ENCODE results near the gene IL31RA.

Gene IL31RA

DNA sequence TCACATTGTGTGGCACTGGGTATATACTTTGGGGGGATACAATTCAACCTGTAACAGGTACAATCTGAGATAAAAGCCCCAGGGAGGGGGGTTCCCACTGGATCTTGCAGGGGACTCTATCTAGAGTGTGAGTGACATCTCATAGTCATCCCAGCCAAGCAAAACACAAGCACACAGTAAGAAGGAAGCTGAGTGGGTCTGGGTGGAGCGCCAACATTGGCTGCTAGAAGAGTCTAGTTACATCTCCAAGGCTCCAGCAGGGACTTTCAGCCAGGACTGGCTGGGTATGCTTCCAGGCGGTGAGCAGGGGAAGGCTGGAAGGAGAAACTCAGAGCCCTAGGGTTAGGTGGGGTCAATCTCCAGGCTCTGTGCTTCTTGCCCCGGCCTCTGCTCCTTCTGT, 53.0 kb downstream of the IL31RA start:
- no peak for DNase-seq

GRCh38 chr5:55905251-55905650, 54.1 kb downstream of the IL31RA start:
- DNase-seq: no peak

DNA sequence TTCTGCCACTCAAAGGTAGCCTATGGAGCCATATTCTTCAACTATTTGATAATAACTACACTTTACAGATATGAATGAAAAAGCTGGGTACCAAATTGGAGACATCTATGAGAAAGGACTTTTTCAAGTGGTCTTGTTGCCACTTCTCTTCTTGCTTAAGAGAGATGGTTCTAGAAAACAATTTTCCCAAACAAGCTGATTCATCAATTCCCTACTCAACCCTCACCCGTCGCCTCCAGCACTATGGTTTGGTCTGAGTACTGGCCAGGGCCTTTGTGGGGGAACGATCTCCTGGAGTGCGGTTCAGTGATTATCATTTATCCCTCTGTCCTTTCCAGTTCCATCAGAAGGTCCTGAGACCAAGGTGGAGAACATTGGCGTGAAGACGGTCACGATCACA, 56.8 kb downstream of the IL31RA start:
- no peak for DNase-seq

- DNase-seq: no peak
Observed at GRCh38 chr5:55908804-55909203, 57.6 kb downstream of the IL31RA start.

DNA sequence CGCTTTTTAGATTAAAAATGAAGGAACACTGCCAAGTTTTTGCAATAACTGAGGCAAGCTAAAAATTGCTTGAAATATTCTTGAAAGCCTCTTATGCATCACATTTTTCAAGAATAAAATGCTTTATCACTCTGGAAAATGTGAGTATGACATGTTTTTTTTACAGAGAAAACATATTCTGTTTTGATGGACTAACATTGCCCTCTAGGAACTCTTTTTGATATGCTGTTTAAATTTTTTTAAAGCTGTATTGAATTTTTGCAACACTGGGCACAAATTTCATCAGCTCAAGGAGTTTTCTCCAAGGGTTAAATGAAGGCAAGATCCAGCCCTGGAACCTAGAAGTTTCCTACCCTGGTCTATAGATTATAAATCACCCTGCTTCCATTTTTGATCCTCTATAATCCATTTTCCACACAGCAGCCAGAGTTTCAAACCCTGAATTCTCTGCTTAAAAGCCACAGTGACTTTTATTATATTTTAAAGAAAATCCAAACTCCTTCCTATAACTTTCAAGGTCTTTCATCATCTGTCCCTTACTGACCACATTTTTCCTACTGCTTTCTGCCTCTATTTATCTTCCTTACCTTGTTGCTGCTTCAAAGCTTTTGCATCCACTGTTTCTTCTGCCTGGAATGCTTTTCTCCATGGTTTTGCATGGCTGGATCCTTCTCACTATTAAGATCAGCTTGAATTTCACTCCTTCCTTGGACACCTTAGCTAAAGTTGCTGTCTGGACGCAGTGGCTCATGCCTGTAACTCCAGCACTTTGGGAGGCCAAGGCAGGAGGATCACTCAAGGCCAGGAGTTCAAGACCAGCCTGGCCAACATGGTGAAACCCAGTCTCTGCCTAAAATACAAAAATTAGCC, 60.9 kb downstream of the IL31RA start:
- DNase-seq: no peak

GRCh38 chr5:55913466-55914413, 62.6 kb downstream of the IL31RA start:
- DNase-seq: no peak

DNA sequence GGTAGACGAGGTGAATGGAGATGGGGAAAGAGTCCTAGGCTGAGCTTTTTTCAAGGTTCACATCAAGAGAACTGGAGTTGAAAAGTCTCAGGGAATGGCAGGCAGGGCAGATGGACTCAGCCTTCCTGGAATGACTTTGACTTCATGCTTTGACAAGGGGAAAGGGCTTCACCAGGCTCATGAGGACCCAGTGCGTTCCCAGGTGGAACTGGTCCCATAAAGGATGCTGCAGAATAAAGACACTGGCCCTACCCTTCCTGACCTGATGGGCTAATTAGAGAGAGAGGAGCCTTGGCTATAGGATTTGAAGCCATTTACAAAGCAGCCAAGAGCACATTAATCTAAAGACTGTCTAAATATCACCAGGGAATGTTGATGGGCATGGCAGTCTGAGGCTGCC, 63.8 kb downstream of the IL31RA start:
- DNase-seq: no peak

GRCh38 chr5:55915783-55916182, 64.6 kb downstream of the IL31RA start:
- DNase-seq: no peak

- no peak for DNase-seq
Observed at GRCh38 chr5:55916986-55917385, 65.8 kb downstream of the IL31RA start.

- DNase-seq: no peak
Observed at GRCh38 chr5:55917402-55918086, 66.4 kb downstream of the IL31RA start.

DNA sequence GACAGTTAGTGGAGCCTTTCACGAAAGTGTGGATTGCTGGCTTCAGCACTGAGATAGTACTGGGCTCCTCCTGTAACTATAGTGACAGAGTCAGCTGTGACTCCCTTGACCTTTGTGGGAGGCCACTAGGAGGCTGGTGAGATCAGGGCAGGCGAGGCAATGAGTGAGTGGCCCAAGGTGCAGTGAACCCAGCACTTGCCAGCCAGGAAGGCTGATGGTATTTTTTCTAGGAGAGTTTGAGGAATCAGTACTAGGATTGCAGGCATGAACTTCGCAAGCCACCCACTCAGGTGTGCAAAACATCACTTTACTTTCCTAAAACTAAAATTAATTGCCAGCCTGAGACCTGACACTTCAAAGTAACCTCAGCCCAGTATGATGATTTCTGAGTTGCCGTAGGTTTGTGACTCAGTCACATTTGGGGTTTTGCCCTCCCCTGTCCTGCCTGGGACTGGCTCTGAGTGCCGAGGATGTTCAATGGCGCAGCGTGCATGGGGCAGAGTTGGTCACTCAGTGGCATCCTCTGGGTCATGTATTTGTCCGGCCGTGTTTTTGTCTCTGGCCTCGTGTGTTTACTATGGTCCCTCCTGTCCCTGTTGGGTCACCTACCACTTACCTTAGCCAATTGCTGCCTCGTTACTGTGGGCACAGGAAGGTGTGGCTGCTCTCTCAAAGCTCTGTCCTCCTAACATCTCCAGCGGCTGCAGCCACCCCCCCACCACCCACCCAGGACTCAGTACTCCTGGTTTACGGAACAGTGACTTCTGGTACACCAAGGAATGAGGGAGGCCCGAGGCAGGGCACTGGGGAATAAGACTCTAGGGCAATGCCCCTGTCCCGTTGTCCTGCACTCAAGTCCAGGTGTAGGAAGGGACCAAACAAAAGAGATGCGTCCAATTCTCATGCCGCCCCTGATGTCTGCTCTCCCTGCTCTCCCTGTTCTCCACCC, 67.2 kb downstream of the IL31RA start:
- DNase-seq: no peak

DNA sequence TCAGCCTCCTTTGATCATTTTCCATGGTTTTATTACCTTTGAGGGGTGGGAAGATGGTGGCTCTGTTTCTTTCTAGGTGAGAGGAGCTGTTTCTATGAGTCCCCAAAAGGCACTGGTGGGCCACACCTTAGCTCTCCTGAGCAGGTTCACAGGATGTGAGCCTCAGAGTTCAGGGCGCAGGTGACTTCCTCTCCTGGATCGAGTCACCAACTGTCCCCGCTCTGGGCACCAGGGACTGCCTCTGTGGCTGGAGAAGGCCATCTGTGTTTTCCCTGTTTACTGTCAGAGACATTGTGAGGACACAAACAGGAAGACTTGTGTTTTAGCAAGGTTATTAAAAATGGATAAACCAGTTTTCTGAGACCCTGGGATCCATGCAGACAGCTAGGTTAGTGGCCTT, 68.5 kb downstream of the IL31RA start:
- DNase-seq: no peak

GRCh38 chr5:55920784-55921183, 69.6 kb downstream of the IL31RA start:
- DNase-seq: no peak

GRCh38 chr5:55921617-55922016, 70.5 kb downstream of the IL31RA start:
- no peak for DNase-seq

GRCh38 chr5:55923177-55923771, 72.1 kb downstream of the IL31RA start:
- no peak for DNase-seq

- no peak for DNase-seq
Observed at GRCh38 chr5:55923865-55924500, 72.8 kb downstream of the IL31RA start.

GRCh38 chr5:55924744-55925143, 73.6 kb downstream of the IL31RA start:
- no peak for DNase-seq

DNA sequence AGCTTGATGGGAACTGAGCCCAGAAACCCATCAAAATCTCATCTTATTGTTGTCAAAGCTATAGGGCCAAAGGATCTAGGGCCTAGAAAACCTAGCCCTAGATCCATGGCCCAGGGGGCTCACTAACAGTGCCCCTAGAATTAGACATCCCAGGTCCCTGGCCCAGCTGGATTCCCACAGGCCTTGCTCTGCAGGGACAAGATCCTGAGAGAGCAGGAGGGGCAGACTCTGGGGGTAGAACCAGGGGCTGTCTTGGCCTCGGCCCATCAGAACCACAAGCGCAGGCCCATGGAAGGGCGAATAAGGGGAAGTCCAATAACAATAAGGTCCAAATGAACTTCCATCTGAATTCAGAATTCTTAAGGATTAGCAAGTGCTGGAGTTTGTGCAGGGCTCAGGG, 74.0 kb downstream of the IL31RA start:
- DNase-seq: no peak

- DNase-seq: no peak
Observed at GRCh38 chr5:55925712-55926111, 74.6 kb downstream of the IL31RA start.

DNA sequence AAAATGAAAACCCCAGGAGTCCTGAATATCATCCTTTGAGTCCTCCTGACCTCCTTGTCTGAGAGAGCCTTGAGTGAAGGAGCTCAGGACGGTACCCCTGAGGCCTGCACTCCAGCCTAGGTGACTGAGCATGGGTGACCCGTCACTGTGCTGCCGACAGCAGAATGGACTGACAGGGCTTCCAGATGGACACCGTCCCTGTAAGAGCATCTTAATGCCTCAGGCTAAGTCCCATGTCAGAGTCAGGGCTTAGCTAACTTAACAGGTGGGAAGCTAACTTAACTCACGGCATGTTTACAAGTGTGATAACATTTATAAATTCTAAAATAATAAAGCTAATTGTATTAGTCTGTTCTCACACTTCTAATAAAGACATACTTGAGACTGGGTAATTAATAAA, 75.3 kb downstream of the IL31RA start:
- DNase-seq: no peak
